Measurements from ENCODE around the gene WFIKKN1. TPM values are rescaled to one million over a fixed set of nuclear protein-coding genes. Genes with fewer than 3 reads are reported as not detected.

Gene WFIKKN1
- total and polyA plus RNA-seq, 2 of the 13 experiments (the other 11 are each of a cell fraction or from before 2014, with no cell fraction given), result 1.7 to 4.9 TPM

DNA sequence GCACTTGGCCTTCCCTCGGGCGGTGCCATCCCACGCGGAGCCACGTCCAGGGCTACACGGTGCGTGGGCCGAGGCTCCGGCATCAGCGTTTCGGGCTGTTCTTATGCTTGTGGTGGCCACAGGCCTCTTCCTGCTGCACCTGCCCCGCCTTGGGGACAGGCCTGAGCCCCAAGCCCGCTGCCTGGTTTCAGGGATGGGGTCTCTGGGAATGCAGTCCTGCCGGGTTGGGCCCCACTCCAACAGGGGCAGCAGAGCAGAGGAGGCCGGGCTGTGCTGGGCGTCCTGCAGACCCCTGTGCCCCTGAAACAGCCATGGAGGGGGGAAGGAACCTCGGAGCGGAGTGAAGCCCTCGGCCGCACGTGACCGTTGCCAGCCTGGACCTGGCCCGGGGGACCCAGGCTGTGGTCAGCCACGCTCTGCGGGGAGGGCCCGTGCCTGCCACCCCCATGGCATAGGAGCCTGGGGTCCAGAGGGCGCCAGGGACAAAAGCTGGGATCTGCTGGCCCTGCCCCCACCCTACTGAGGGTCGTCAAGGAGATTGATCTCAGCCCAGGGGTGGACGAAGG lies 453 bp upstream of the WFIKKN1 start (continued):
- TF ChIP-seq, protein P1, sequence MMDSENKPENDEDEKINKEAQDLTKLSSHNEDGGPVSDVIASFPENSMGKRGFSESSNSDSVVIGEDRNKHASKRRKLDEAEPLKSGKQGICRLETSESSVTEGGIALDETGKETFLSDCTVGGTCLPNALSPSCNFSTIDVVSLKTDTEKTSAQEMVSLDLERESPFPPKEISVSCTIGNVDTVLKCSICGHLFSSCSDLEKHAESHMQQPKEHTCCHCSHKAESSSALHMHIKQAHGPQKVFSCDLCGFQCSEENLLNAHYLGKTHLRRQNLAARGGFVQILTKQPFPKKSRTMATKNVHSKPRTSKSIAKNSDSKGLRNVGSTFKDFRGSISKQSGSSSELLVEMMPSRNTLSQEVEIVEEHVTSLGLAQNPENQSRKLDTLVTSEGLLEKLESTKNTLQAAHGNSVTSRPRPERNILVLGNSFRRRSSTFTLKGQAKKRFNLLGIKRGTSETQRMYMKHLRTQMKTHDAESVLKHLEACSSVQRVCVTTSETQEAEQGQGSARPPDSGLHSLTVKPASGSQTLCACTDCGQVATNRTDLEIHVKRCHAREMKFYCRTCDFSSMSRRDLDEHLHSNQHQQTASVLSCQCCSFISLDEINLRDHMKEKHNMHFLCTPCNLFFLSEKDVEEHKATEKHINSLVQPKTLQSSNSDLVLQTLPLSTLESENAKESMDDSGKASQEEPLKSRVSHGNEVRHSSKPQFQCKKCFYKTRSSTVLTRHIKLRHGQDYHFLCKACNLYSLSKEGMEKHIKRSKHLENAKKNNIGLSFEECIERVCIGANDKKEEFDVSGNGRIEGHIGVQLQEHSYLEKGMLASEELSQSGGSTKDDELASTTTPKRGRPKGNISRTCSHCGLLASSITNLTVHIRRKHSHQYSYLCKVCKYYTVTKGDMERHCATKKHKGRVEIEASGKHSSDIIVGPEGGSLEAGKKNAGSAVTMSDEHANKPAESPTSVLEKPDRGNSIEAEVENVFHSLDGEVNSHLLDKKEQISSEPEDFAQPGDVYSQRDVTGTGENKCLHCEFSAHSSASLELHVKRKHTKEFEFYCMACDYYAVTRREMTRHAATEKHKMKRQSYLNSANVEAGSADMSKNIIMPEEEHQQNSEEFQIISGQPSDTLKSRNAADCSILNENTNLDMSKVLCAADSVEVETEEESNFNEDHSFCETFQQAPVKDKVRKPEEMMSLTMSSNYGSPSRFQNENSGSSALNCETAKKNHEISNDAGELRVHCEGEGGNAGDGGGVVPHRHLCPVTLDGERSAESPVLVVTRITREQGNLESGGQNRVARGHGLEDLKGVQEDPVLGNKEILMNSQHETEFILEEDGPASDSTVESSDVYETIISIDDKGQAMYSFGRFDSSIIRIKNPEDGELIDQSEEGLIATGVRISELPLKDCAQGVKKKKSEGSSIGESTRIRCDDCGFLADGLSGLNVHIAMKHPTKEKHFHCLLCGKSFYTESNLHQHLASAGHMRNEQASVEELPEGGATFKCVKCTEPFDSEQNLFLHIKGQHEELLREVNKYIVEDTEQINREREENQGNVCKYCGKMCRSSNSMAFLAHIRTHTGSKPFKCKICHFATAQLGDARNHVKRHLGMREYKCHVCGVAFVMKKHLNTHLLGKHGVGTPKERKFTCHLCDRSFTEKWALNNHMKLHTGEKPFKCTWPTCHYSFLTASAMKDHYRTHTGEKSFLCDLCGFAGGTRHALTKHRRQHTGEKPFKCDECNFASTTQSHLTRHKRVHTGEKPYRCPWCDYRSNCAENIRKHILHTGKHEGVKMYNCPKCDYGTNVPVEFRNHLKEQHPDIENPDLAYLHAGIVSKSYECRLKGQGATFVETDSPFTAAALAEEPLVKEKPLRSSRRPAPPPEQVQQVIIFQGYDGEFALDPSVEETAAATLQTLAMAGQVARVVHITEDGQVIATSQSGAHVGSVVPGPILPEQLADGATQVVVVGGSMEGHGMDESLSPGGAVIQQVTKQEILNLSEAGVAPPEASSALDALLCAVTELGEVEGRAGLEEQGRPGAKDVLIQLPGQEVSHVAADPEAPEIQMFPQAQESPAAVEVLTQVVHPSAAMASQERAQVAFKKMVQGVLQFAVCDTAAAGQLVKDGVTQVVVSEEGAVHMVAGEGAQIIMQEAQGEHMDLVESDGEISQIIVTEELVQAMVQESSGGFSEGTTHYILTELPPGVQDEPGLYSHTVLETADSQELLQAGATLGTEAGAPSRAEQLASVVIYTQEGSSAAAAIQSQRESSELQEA (CRISPR knock-in tag; IDR thresholded peaks at IDR 0.05; ENCODE audit: not compliant biosample characterization), result peak; percentile 23
- TF ChIP-seq ZNF256 (CRISPR knock-in tag; conservative IDR thresholded peaks at IDR 0.05) (0 out of 2 replicates have a peak, but pooled peaks have one; percentile 69), ISL2 (CRISPR knock-in tag; IDR thresholded peaks at IDR 0.05) (no peak), MAF1 (CRISPR knock-in tag; IDR thresholded peaks at IDR 0.05; ENCODE audit: borderline replicate concordance) (peak; percentile 63; the same call in 1 of the 2 replicates), ZNF44 (CRISPR knock-in tag; IDR thresholded peaks at IDR 0.05) (no peak), ZNF737 (CRISPR knock-in tag; IDR thresholded peaks at IDR 0.05; ENCODE audit: borderline replicate concordance) (no peak), POGZ (CRISPR knock-in tag; IDR thresholded peaks at IDR 0.05) (0 out of 2 replicates have a peak, but pooled peaks have one; percentile 5), ZNF33B (CRISPR knock-in tag; IDR thresholded peaks at IDR 0.05) (no peak), NCOA1 (CRISPR knock-in tag; IDR thresholded peaks at IDR 0.05) (no peak), HMG20A (CRISPR knock-in tag; IDR thresholded peaks at IDR 0.05; ENCODE audit: borderline replicate concordance) (0 out of 2 replicates have a peak, but pooled peaks have one; percentile 3), HOXA7 (CRISPR knock-in tag; IDR thresholded peaks at IDR 0.05) (no peak), ARNTL (CRISPR knock-in tag; IDR thresholded peaks at IDR 0.05) (peak; percentile 79)
- TF ChIP-seq, protein P2, sequence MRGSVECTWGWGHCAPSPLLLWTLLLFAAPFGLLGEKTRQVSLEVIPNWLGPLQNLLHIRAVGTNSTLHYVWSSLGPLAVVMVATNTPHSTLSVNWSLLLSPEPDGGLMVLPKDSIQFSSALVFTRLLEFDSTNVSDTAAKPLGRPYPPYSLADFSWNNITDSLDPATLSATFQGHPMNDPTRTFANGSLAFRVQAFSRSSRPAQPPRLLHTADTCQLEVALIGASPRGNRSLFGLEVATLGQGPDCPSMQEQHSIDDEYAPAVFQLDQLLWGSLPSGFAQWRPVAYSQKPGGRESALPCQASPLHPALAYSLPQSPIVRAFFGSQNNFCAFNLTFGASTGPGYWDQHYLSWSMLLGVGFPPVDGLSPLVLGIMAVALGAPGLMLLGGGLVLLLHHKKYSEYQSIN (CRISPR knock-in tag; IDR thresholded peaks at IDR 0.05; ENCODE audit: borderline replicate concordance), result no peak
- TF ChIP-seq, protein P3, sequence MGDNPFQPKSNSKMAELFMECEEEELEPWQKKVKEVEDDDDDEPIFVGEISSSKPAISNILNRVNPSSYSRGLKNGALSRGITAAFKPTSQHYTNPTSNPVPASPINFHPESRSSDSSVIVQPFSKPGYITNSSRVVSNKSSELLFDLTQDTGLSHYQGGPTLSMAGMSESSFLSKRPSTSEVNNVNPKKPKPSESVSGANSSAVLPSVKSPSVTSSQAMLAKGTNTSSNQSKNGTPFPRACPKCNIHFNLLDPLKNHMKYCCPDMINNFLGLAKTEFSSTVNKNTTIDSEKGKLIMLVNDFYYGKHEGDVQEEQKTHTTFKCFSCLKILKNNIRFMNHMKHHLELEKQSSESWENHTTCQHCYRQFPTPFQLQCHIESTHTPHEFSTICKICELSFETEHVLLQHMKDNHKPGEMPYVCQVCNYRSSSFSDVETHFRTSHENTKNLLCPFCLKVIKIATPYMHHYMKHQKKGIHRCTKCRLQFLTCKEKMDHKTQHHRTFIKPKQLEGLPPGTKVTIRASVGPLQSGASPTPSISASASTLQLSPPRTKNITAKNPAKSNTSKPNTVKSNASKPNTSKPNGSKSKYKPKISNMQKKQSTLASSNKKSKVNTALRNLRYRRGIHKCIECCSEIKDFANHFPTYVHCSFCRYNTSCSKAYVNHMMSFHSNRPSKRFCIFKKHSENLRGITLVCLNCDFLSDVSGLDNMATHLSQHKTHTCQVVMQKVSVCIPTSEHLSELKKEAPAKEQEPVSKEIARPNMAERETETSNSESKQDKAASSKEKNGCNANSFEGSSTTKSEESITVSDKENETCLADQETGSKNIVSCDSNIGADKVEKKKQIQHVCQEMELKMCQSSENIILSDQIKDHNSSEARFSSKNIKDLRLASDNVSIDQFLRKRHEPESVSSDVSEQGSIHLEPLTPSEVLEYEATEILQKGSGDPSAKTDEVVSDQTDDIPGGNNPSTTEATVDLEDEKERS (CRISPR knock-in tag; IDR thresholded peaks at IDR 0.05), result peak; percentile 56; the same call in 1 of the 2 replicates
